OCI-LY7 (cell line): ENCODE data around the gene CACNA1B. TPM values are rescaled to one million over a fixed set of nuclear protein-coding genes. Genes with fewer than 3 reads are reported as not detected.

Source experiments
- BruUV-seq: library from RNA; stranded (reverse); fragments of 400-500 nt; replicated peaks from 2 replicates; lab custom pipeline; 2021; lab: Mats Ljungman, UMichigan
- CTCF ChIA-PET: fragments of 300-600 bp; sonication (Branson Sonifier 250); formaldehyde crosslinking; loops from one replicate; lab custom pipeline; 2022; ENCODE audit warnings: antibody characterized with exemption; ENCODE audit not compliant: unreplicated experiment; lab: Charles Lee
- POLR2A ChIA-PET: fragments of 300-600 bp; sonication (Branson Sonifier 250); formaldehyde crosslinking; loops from one replicate; lab custom pipeline; 2022; ENCODE audit warnings: antibody characterized with exemption; lab: Charles Lee
- DNase-seq: peaks from one replicate; pipeline ENCODE4 v3.0.0-alpha.2; 2015; ENCODE audit warnings: low spot score
- H2AFZ ChIP-seq: fragments of 200-600 bp; sonication (generic), shearing (Covaris generic); 2 replicates; pipeline ENCODE4 v1.6.1; 2014; ENCODE audit warnings: mild to moderate bottlenecking, antibody characterized with exemption, low read length, moderate library complexity
- H3K27ac ChIP-seq: fragments of 200-600 bp; sonication (generic); 2 replicates; pipeline ENCODE4 v1.5.1; 2014; ENCODE audit warnings: mixed run types, low read depth, mild to moderate bottlenecking, moderate library complexity, low read length, inconsistent platforms; ENCODE audit not compliant: poor library complexity, severe bottlenecking
- H3K36me3 ChIP-seq: fragments of 200-600 bp; sonication (generic); 2 replicates; pipeline ENCODE4 v1.6.1; 2014; ENCODE audit warnings: mild to moderate bottlenecking, antibody characterized with exemption, low read length, moderate library complexity, mixed read lengths; ENCODE audit not compliant: insufficient read depth
- H3K4me1 ChIP-seq: fragments of 200-600 bp; sonication (generic); 2 replicates; pipeline ENCODE4 v1.5.1; 2014; ENCODE audit warnings: mild to moderate bottlenecking, low read length; ENCODE audit not compliant: insufficient read depth, poor library complexity, severe bottlenecking
- H3K4me2 ChIP-seq: fragments of 200-600 bp; sonication (generic); 2 replicates; pipeline ENCODE4 v1.6.1; 2014; ENCODE audit warnings: mild to moderate bottlenecking, low read length
- H3K4me3 ChIP-seq: fragments of 200-600 bp; sonication (generic); 2 replicates; pipeline ENCODE4 v1.5.1; 2014; ENCODE audit warnings: mild to moderate bottlenecking, low read depth, low read length; ENCODE audit not compliant: poor library complexity, severe bottlenecking
- H3K79me2 ChIP-seq: fragments of 200-600 bp; sonication (generic); 2 replicates; pipeline ENCODE4 v1.6.1; 2016; ENCODE audit warnings: low read depth, mild to moderate bottlenecking, low read length, moderate library complexity, mixed read lengths; ENCODE audit not compliant: insufficient read depth
- H3K9me2 ChIP-seq: fragments of 200-600 bp; sonication (generic); 2 replicates; pipeline ENCODE4 v1.6.1; 2016; ENCODE audit warnings: mild to moderate bottlenecking, low read length, mixed read lengths; ENCODE audit not compliant: insufficient read depth
- H3K9me3 ChIP-seq: fragments of 200-600 bp; sonication (generic); 2 replicates; pipeline ENCODE4 v1.6.1; 2014; ENCODE audit warnings: mild to moderate bottlenecking, mixed run types, low read length, mixed read lengths
- H4K20me1 ChIP-seq: fragments of 200-600 bp; sonication (generic); 2 replicates; pipeline ENCODE4 v1.6.1; 2014; ENCODE audit warnings: mild to moderate bottlenecking, antibody characterized with exemption, low read length, moderate library complexity, mixed read lengths; ENCODE audit not compliant: insufficient read depth
- CTCF ChIP-seq: fragments of 200-600 bp; sonication (generic); conservative IDR thresholded peaks from 2 replicates; pipeline ENCODE4 v1.5.1; 2014; ENCODE audit warnings: mild to moderate bottlenecking, antibody characterized with exemption, low read length, moderate library complexity, mixed read lengths
- EZH2phosphoT487 ChIP-seq: fragments of 200-600 bp; sonication (generic); IDR thresholded peaks from 2 replicates; pipeline ENCODE4 v1.6.1; 2018; ENCODE audit warnings: low read depth, borderline replicate concordance, mild to moderate bottlenecking, mixed run types, antibody characterized with exemption, low read length, moderate library complexity, mixed read lengths
- intact Hi-C: fragments of 100-400 bp; cut with micrococcal nuclease; formaldehyde crosslinking; loops from one replicate; pipeline ENCODE4 v1.10.0; 2022; ENCODE audit not compliant: unreplicated experiment
- total RNA-seq, 2 experiments: library from RNA; depleted of rRNA in 1 of 2; stranded (reverse); fragments of >200 nt in 1 of 2; shearing (Covaris generic) in 1 of 2; gene quantifications; 2 replicates each; pipeline ENCODE4 v1.2.3, GENCODE V29; 2014 to 2022

The CACNA1B gene
- total RNA-seq, 2 experiments from 2014 or later, result not detected

- Histone ChIP-seq H3K4me1 (no peaks in the 10 kb centered on the region), H3K79me2 (no peaks in the 10 kb centered on the region), H3K9me3 (no peaks in the 10 kb centered on the region), H3K9me2 (no peaks in the 10 kb centered on the region), H3K27ac (no peak overlapping the region), H3K36me3 (no peaks in the 10 kb centered on the region), H3K4me3 (no peak overlapping the region), H2AFZ (no peak overlapping the region), H3K4me2 (no peak overlapping the region), H4K20me1 (no peaks in the 10 kb centered on the region)
- ChIA-PET CTCF (no interaction called here), POLR2A (no interaction called here)
- BruUV-seq, result no TSS peak
- no peak for DNase-seq
- TF ChIP-seq EZH2phosphoT487, result no peak
- intact Hi-C loops, result no loop called here
These were observed 174.2 kb downstream of the CACNA1B start for GRCh38 chr9:138051586-138052321.

- Histone ChIP-seq H3K9me2 (no peaks in the 10 kb centered on the region), H3K27ac (no peak overlapping the region), H3K79me2 (no peaks in the 10 kb centered on the region), H3K9me3 (no peaks in the 10 kb centered on the region), H2AFZ (no peak overlapping the region), H3K36me3 (no peaks in the 10 kb centered on the region), H3K4me3 (no peak overlapping the region), H4K20me1 (no peaks in the 10 kb centered on the region), H3K4me2 (no peak overlapping the region), H3K4me1 (no peaks in the 10 kb centered on the region)
- DNase-seq, result no peak
- ChIA-PET POLR2A (no interaction called here), CTCF (no interaction called here)
- intact Hi-C loops, result no loop called here
- no TSS peak for BruUV-seq
- TF ChIP-seq EZH2phosphoT487, result no peak
- TF ChIP-seq CTCF, result no peak
These were observed 174.7 kb downstream of the CACNA1B start for GRCh38 chr9:138052322-138052615.

GRCh38 chr9:138052635-138053320 lies 175.2 kb downstream of the CACNA1B start:
- no peak overlapping the region for H3K27ac ChIP-seq
- no TSS peak for BruUV-seq
- H2AFZ ChIP-seq, result no peak overlapping the region
- TF ChIP-seq CTCF (no peak), EZH2phosphoT487 (no peak)
- ChIA-PET POLR2A (no interaction called here), CTCF (interaction anchor here (0.5 kb wide), 1 partner anchor 33 kb away, joined by 8 read pairs; no protein-coding TSS in a partner anchor)
- intact Hi-C loops, result no loop called here
- H3K9me3 ChIP-seq, result no peaks in the 10 kb centered on the region
- H3K4me1 ChIP-seq, result no peaks in the 10 kb centered on the region
- no peaks in the 10 kb centered on the region for H3K9me2 ChIP-seq
- H4K20me1 ChIP-seq, result no peaks in the 10 kb centered on the region
- no peaks in the 10 kb centered on the region for H3K79me2 ChIP-seq
- H3K4me2 ChIP-seq, result no peak overlapping the region
- no peak overlapping the region for H3K4me3 ChIP-seq
- H3K36me3 ChIP-seq, result no peaks in the 10 kb centered on the region
- no peak for DNase-seq
